ENCODE measurements around the gene SLC12A3.

DNA sequence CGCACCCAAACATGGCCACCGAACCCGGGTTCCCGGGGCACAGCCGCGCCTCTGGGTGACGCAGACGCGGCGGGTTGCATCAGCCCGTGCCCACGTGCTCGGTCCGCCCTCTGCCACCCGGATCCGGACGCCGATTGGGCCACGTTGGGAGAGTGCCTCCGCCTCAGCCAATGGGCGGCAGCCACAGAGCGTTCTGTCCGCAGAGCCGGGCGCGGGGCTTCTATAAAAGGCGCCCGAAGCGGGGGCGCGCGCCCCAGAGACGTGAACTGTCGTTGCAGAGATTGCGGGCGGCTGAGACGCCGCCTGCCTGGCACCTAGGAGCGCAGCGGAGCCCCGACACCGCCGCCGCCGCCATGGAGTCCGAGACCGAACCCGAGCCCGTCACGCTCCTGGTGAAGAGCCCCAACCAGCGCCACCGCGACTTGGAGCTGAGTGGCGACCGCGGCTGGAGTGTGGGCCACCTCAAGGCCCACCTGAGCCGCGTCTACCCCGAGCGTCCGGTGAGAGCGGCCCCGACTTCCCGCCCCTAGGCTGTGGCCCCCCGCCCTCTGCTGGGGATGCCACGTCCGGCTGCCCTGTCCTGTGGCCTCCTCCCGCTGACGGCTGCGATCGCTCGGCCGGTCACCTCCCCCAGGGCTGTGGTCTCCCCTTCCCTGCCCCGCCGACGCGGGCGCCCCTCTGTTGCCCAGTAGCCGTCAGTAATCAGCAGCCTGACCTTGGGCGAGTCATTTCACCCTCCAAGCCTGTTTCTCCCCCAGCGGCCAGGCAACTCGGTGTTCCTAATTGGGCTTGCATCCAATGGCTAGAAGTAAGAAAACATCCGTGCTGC lies 67.1 kb downstream of the SLC12A3 start, which contains the start of gene HERPUD1:
- TF ChIP-seq POLR2A (IDR thresholded peaks at IDR 0.05; ENCODE audit: low read length) (peak; percentile 98), GATA1 (IDR thresholded peaks at IDR 0.05; ENCODE audit: low read depth, low read length) (no peak)

Measured in erythroblast (primary cell).